Kidney (tissue), 14 donors: ENCODE results near the gene ITPR2. TPM values are rescaled to one million over a fixed set of nuclear protein-coding genes. Genes with fewer than 3 reads are reported as not detected.

Source experiments
- DNase-seq, 5 donors: peaks; one replicate each; pipeline ENCODE4 v3.0.0-alpha.2; 2013 to 2020
- FAIRE-seq: peaks from 2 replicates; lab custom pipeline; 2012; peaks lifted over from hg19 to GRCh38; lab: Jason Lieb, UNC
- H3K27ac ChIP-seq, 2 donors: one replicate each; pipeline ENCODE4 v1.7.0; 2013; ENCODE audit warnings: low read depth in 2 of 2, low read length in 2 of 2, inconsistent platforms in 1 of 2
- H3K27me3 ChIP-seq: one replicate; pipeline ENCODE4 v1.7.1; 2013; ENCODE audit warnings: low read length, inconsistent platforms; ENCODE audit not compliant: control insufficient read depth, insufficient read depth
- H3K36me3 ChIP-seq, 3 donors: one replicate each; pipeline versions ENCODE4 v1.7.0 to v1.7.1; 2013; ENCODE audit warnings: low read length in 3 of 3, control low read depth in 1 of 3, inconsistent platforms in 1 of 3; ENCODE audit not compliant: insufficient read depth in 3 of 3, control insufficient read depth in 2 of 3
- H3K4me1 ChIP-seq, 3 donors: one replicate each; pipeline versions ENCODE4 v1.7.0 to v1.7.1; 2013; ENCODE audit warnings: low read length in 3 of 3, inconsistent platforms in 1 of 3, low read depth in 1 of 3; ENCODE audit not compliant: control insufficient read depth in 2 of 3, insufficient read depth in 2 of 3
- H3K4me3 ChIP-seq, 3 donors: one replicate each; pipeline versions ENCODE4 v1.7.0 to v1.8.1; 2013; ENCODE audit warnings: low read length in 3 of 3, control low read depth in 1 of 3, inconsistent platforms in 1 of 3
- H3K9ac ChIP-seq, 3 donors: one replicate each; pipeline versions ENCODE4 v1.7.0 to v1.7.1; 2013; ENCODE audit warnings: low read length in 3 of 3, control low read depth in 1 of 3, inconsistent platforms in 1 of 3
- H3K9me3 ChIP-seq, 3 donors: one replicate each; pipeline versions ENCODE4 v1.7.0 to v1.7.1; 2013; ENCODE audit warnings: low read length in 3 of 3, control low read depth in 1 of 3, inconsistent platforms in 1 of 3; ENCODE audit not compliant: control insufficient read depth in 2 of 3, insufficient read depth in 1 of 3
- intact Hi-C: fragments of 100-400 bp; cut with DNase I; formaldehyde crosslinking; loops from one replicate; pipeline ENCODE4 v1.11.1; 2022
- polyA plus RNA-seq: library from polyadenylated mRNA; stranded (reverse); fragments of 350-450 nt; fragmentation: Illumina TruSeq; extraction: RNeasy Lipid Tissue Mini Kit (QIAGEN cat#74804); gene quantifications from one replicate; pipeline ENCODE4 v1.2.3, GENCODE V29; 2014; ENCODE audit warnings: low read depth, low replicate concordance; ENCODE audit not compliant: insufficient read depth
- total RNA-seq: library from RNA; stranded (reverse); fragmentation: NEBNext Ultra II Directional; extraction: Animal tissue kit (Norgen Biotek cat#: 25700); gene quantifications from one replicate; pipeline ENCODE4 v1.2.1, GENCODE V29; 2021
- TF ChIP-seq, protein P1 (sequence below): IDR thresholded peaks from 3 replicates; pipeline ENCODE4 v1.5.1; 2012; ENCODE audit warnings: mild to moderate bottlenecking, moderate library complexity, borderline replicate concordance; ENCODE audit not compliant: insufficient read depth; ENCODE audit errors: extremely low read depth
- donor health status: control.
- donor health status: control.
- donor health status: control.
- donor health status: control.
- donor health status: control.
- donor health status: DM: yes; HTN: yes; CAD: no.
- donor health status: Normal renal cell carcinoma (clear cell type).

The ITPR2 gene
- total and polyA plus RNA-seq, 2 donors from 2014 or later, result 5.7 to 56.9 TPM

DNA sequence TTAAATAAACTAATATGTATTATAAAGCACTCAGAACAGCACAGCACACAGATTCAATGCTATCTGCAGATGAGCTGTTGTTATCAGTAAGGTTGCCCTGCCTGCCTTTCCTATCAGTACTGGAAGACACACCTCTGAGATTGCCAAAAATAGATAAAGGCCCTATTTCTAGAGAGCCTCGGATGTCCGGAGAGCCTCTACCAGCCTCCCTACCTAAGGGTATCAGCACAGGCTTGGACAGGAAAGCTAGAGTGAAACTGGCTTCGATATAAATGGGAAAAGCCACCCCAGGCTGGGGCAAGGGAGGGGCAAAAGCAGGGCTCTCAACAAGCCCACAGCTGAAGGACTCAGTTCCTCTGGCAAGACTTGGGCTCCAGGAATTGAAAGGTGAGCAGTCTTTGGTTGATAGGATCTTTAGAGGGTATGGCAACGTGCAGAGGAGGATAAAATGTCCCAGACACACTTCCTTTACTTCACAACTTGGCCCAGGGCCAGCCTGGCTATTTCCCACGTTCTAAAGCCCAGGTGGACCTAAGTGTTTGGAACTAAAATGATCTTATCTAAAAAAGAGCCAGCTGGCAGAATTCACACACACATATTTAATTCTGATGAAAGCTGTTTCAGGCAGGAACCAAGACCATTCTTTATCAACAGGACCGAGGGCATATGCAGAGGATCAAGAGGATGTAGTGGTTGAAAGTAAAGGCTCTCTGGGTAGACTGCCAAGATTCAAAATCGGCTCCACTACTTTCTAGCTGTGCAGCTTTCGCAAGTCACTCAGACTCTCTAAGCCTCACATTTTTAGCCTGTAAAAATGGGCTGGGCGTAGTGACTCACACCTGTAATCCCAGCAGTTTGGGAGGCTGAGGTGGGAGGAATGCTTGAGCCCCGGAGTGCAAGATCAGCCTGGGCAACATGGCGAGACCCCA is 37.8 kb upstream of the ITPR2 start:
- no peaks in the 10 kb centered on the region for H3K9me3 ChIP-seq
- H3K4me3 ChIP-seq, result no peak overlapping the region
- H3K27ac ChIP-seq, result no peak overlapping the region
- H3K9ac ChIP-seq, result no peak overlapping the region
- DNase-seq (peak in 4 of 5 donors; percentile 62 to 84 (median 72)), FAIRE-seq (no peak)
- H3K27me3 ChIP-seq, result no peaks in the 10 kb centered on the region
- no peaks in the 10 kb centered on the region for H3K36me3 ChIP-seq
- TF ChIP-seq, protein P1, sequence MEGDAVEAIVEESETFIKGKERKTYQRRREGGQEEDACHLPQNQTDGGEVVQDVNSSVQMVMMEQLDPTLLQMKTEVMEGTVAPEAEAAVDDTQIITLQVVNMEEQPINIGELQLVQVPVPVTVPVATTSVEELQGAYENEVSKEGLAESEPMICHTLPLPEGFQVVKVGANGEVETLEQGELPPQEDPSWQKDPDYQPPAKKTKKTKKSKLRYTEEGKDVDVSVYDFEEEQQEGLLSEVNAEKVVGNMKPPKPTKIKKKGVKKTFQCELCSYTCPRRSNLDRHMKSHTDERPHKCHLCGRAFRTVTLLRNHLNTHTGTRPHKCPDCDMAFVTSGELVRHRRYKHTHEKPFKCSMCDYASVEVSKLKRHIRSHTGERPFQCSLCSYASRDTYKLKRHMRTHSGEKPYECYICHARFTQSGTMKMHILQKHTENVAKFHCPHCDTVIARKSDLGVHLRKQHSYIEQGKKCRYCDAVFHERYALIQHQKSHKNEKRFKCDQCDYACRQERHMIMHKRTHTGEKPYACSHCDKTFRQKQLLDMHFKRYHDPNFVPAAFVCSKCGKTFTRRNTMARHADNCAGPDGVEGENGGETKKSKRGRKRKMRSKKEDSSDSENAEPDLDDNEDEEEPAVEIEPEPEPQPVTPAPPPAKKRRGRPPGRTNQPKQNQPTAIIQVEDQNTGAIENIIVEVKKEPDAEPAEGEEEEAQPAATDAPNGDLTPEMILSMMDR, result no peak
- intact Hi-C loops, result no loop called here
- H3K4me1 ChIP-seq, result peaks cover 0 to 5% (median 0%) of the 10 kb centered on the region in 3 donors

DNA sequence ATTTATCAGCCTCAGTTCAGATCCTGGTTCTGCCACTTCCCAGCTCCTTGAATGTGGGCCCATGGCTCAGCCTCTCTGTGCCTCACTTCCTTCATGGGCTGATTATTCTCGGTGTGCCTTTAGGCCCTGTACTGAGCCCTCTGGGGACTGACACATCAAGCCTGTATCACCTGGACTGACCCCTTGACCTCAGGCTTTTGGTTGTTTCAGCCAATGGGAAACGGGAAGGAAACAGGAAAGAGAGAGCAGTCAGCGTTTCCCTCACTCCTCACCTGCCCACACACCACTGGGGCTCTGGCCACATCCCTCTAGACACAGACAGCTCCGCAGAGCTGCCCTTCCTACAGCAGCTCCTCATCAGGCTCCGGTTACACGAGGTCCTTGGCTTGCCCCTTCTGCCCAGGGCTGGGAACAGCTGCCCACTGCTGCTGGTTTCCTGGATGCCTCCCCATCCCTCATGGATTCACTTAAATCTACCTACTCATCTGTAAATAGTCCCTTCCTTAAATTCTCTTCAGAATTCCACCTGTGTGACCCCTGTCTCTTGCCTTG is 37.0 kb upstream of the ITPR2 start:
- DNase-seq, result peak in 2 of 5 donors; percentile 24 to 37
- H3K4me1 ChIP-seq, result peaks cover 0 to 5% (median 0%) of the 10 kb centered on the region in 3 donors
- TF ChIP-seq, protein P1, result no peak

DNA sequence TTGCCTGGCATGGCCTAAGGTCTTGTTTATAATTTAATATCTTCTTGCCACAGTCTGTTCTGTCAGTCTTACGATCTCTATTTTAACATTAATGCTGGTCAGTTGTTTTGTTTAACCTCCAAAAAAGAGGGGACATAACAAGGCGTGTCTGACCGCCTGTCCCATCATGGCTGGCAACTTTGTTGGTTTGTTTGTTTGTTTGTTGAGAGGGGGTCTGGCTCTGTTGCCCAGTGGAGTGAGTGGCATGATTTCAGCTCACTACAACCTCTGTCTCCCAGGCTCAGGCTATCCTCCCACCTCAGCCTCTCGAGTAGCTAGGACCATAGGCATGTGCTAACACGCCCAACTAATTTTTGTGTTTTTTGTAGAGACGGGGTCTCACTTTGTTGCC is 36.1 kb upstream of the ITPR2 start:
- TF ChIP-seq, protein P1, result no peak
- no peaks in the 10 kb centered on the region for H3K27me3 ChIP-seq
- no peak overlapping the region for H3K9ac ChIP-seq
- intact Hi-C loops, result no loop called here
- no peaks in the 10 kb centered on the region for H3K36me3 ChIP-seq
- H3K27ac ChIP-seq, result no peak overlapping the region
- no peak for DNase-seq
- H3K9me3 ChIP-seq, result no peaks in the 10 kb centered on the region
- H3K4me1 ChIP-seq, result peaks cover 0 to 5% (median 0%) of the 10 kb centered on the region in 3 donors
- no peak for FAIRE-seq
- H3K4me3 ChIP-seq, result no peak overlapping the region

More for the DNA sequence above, 37.0 kb upstream of the ITPR2 start:
- Histone ChIP-seq H3K27ac (no peak overlapping the region), H3K9me3 (no peaks in the 10 kb centered on the region), H3K27me3 (no peaks in the 10 kb centered on the region), H3K9ac (no peak overlapping the region), H3K36me3 (no peaks in the 10 kb centered on the region), H3K4me3 (no peak overlapping the region)
- no peak for FAIRE-seq
- intact Hi-C loops, result no loop called here
